Activated naive CD8-positive, alpha-beta T cell treated with anti-CD3 and anti-CD28 coated beads, Interleukin-2, amount 50 U/mL, for 16 hours (primary cell): Measurements from ENCODE around the gene IP6K1.
"Not testable (repeated sequence)": the region's sequence is repeated elsewhere in the genome, so short reads cannot be mapped to it uniquely, and the experiment has no call there.

Experiments
- DNase-seq: peaks from one replicate; pipeline ENCODE4 v3.0.0-alpha.2; 2020; ENCODE audit warnings: low read depth, low spot score

Gene IP6K1

DNA sequence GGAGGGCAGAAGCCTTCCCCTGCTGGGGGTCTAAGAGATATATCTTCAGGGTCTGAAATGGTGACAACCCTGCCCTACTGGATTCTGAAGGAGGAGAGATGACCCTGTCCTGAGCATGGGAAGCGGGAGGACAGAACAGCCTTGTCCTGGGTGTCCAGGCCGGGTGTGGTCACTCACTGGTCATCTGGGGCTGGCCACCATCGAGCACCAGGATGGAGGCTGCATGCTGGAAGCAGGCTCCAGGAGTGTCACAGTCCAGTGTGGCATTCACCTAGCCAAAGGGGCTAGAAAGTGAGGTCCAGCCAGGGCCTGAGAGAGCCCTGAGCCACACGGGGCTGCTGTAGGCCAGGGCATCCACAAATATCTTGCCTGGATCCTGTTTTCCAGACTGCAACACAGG, 8.1 kb upstream of the IP6K1 start:
- no peak for DNase-seq

DNA sequence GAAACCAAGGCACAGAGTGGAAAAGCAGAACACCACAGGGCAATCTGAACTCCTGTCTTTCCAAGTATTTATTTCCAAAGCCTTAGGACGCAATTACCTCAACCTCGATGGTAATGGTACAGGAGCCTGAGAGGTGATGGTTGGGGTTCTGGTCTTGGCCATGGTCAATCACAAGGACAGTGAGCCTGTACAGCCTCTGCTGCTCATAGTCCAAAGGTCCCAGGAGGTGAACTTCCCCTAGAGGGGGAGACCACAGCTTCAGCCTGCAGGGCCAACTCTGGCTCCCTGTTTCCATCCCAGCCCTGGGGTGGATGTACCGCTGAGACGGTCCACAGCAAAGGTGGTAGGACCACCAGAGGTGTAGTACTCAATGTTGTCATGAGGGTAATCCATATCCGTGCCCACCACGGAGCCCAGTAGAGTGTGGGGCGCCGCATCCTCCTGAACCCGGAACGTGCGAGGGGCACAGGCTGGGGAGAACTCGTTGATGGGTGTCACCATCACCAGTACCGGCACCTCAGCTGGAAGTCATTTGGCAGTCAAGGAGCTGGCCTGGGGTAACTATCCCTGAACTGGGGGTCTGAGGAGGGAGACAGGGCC, 7.2 kb upstream of the IP6K1 start:
- DNase-seq: no peak

DNA sequence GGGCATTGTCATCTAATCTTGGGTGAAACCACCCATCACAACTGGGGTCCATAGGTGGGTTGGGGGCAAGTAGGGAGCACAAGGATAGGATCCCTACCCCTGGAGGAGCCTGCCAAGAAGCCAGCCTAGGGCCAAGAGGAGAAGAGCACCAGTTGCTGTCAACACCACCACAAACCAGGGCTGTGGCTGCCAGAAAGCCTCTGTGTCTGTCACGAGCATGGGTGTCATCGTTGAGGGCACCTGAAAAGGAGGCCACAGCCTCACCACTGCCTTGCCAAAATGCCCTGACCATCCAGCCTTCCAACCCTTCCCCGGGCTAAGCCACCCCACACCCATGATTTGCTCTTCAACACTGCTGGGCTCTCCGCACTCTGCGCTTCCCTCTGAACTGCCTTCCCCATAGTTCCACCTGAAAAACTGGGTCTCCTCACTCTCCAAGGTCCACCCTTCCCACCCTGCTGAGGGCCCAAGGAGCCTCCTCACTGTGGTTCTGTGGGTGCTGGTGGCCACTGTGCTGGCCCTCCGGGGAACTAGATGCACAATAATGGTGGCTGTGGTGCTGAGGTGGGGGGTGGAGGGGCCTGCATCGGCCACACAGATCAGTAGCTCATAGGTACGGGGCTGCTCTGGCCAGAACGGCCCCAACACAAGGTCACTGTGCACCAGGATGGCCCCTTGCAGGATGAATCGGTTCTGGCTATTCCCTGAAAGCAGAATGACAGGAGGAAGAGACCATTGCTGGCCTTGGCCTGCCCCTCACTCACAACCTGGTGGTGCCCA, 6.2 kb upstream of the IP6K1 start:
- DNase-seq: no peak

DNA sequence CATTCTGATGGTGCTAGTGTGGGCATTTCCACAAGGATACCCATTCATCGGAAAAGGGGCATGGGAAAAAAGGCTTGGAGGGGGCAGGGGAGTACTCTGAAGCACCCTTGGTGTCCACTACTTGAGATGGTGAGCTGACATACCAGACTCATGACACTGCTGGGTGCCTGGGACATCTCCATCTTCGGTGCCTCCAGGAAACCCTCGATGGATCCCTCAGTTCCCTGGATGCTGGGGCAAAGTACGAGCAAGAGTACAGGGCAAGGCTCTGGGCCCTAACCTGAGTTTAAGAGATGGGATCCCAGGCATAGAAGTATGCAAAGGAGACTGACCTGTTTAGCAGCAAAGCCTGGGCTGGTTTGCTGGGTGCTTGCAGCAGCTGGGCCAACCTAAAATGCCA, 5.2 kb upstream of the IP6K1 start:
- no peak for DNase-seq

DNA sequence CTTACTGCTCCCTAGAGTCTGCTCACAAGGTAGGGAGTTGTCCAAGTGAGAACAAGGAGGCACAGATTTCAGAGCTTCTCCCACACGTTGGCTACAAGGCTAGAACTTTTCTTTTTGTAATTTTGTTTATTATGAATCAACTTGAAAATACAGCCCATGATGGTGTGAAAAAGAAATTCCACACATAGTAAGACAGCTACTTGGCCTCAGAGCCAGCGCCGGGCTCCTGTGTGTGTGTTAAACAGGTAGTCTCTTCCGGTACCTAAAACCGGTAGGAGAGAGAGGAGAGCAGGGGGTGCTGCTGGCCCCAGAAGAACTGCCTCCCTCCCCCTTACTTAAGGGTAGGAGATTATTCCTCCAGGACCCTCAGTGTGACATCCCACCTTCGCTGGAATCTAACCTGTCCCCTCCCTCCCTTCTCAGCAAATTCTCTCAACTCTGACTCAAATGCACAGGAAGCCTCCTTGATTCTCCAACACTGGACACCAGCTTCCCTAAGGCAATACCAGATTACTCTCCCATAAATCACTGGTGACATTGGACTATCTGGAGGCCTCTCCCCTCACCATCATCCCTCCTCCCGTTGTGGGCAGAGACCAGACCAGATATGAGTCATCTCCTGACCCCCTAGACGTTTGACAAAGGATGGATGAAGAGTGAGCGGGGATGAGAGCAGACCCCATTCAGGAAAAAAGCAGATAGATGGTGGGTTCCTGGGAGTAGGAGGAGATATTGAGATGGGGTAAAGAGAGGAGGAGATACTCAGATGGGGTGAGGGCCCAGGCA, 4.5 kb upstream of the IP6K1 start:
- no peak for DNase-seq

DNA sequence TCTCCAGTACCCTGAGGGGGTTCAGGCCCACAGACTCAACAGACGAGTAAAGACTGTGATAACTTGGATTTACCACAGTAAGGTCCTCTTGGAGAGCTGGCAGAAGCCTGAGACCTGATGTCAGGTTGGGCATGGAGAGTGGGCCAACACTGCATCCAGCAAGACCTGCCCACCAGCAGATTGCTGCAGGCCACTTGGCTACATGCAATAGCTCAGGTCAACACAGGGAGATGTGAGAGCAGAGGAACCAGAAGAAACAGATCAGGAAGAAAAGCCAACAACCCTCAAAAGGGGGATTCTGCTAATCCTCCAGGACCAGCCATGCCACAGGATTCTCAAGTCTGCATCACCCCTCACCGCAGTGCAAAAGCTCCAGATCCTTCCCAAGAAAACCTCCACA, 1.7 kb upstream of the IP6K1 start:
- no peak for DNase-seq

DNA sequence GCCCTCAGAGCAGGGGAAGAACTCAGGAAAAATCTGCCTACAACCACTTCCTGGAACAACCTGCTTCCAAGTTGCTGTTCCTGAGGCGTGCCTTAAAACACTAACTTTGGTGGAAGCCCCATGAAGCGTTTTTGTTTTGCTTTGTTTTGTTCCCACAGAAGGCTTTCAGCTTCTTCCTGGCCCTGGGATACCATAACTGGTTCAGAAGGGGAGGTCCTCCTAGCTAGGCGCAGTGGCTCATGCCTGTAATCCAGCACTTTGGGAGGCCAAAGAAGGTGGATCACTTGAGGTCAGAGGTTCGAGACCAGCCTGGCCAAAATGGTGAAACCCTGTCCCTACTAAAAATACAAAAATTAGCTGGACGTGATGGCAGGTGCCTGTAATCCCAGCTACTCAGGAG, 1.2 kb upstream of the IP6K1 start:
- DNase-seq: no peak

DNA sequence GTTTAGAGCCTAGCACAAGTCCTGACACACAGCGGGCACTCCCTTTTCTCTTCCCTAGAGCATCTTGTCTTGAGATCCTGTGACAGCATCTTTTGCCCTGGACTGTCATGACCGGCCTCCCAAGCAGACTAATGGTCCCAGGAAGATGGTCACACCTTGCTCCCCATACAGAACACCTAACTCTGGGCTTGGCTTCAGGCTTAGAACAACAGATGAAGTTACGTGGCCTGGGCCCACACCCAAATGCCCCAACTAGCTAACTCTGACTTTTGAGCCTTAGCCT, 781 bp upstream of the IP6K1 start:
- DNase-seq: no peak

DNA sequence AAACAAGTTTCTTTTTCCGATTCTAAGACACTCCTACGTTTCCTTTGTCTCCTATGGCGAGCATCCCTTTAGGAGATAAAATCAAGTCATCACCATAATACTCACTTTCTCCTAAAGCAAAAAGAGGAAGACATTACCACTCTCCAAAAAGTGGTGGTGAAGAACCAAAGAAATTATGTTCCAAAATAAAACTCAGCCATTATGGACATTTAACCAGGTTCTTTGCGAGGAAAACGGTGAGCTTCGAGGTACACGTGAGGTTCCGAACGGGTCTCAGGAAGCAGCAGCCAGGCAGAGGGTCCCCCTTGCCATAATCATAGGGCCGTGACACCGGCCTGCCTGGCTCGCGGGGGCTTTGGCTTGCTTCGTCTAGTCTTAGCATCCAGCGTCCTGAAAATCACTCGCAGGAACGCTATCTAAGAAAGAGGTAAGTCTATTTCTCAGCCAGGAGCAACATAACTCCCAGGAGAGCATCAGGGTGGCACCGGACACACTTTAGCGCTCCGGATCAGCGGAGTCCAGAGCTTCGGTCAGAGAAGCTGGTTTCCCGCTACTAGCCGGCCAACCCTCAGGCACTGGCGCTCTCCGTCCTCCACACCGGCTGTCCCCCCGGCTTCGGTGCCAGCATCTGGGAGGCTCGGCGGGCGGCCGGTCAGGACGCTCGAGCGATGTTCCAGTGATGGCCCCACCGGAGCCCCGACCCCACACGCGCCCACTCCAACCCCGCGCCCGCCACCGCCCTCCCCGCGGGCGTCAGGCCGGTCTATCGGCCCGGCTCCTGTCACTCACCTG, 581 bp downstream of the IP6K1 start:
- DNase-seq: no peak

DNA sequence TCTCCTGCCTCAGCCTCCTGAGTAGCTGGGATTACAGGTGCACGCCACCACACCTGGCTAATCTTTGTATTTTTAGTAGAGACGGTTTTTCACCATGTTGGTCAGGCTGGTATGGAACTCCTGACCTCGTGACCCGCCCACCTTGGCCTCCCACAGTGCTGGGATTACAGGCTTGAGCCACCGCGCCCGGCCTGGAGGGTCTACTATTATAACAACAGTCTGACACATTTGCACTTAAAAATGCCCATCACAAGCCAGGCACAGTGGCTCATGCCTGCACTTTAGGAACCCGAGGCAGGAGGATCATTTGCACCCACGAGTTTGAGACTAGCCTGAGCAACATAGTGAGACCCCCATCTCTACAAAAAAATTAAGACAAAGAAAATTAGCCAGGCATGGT, 4.1 kb downstream of the IP6K1 start:
- DNase-seq: not testable (repeated sequence)

DNA sequence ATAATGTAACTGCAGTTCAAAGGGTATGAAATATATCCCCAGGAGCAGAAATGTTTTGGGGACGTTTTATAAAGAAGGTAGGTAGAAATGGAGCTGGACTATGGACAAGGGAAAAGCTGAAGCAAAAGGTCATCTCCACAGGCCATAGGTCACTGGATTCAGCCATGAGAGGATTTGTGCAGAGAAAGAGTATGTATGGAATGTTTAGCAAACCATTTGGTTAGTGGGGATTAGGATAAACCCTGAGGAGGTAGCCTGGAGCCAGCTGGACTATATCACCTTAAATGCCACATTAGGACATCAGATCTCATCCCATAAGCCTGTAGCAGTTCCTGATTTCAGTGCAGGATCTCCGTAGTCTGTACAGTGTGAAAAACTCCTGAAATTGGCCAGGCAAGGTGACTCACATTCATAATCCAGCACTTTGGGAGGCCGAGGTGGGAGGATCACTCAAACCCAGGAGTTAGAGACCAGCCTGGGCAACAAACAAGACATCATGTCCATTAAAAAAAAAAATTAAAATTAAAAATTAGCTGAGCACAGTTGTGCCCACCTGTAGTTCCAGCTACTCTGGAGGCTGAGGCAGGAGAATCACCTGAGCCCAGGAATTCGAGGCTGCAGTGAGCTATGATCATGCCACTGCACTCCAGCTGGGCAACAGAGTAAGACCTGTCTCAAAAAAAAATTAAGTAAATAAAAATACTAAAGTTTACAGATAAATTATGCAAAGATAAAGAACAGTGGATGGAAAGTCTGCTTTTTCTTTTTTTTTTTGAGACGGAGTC, 4.7 kb downstream of the IP6K1 start:
- DNase-seq: no peak

DNA sequence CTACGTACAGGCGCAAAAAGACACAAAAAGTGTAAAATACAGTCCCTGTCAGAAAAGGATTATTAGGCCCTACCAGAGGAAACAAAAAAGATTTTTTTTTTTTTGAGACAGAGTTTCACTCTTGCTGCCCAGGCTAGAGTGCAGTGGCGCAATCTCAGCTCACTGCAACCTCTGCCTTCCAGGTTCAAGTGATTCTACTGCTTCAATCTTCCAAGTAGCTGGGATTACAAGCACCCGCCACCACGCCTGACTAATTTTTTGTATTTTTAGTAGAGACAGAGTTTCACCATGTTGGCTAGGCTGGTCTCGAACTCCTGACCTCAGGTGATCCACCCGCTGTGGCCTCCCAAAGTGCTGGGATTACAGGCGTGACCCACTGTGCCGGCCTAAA, 5.4 kb downstream of the IP6K1 start:
- DNase-seq: not testable (repeated sequence)

DNA sequence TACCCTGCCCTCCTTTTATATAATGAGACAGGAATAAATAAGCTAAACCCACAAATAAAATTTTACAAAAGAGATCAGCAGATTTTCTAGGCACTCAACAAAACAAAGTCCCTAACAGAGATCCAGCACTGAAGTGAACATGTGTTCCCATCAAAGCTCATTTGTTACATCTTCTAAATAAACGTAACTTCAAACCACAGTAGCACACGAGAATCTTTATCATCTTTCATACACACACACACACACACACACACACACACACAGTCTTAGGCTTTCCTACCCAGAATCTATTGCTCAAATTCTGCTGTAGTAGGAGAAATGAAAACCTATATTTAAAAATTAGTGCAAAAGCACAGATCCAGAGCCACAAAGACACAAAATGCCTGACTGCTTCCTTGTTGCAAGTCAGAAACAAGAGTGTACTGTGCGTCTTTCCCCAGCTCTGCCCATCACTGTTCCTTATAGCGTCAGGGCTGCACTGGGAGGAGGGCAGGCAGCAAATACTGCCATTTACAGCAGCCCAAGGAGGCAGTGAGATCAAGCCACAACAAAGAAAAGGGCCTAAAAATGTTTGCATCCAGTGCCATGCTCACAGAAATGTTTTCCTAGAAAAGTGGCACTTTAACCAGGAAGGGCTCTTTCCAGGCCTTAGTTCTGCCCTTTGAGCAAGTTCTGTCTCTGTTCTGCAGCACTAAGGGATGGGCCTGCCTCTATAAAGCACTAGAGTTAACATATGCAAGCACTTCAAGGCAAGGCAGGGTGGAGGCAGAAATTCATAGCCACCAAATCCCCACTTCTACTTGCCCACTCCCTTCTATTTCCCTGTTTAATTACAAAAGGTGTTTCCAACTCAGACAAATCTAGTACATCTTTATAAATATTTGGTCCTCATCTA, 6.0 kb downstream of the IP6K1 start:
- DNase-seq: no peak

DNA sequence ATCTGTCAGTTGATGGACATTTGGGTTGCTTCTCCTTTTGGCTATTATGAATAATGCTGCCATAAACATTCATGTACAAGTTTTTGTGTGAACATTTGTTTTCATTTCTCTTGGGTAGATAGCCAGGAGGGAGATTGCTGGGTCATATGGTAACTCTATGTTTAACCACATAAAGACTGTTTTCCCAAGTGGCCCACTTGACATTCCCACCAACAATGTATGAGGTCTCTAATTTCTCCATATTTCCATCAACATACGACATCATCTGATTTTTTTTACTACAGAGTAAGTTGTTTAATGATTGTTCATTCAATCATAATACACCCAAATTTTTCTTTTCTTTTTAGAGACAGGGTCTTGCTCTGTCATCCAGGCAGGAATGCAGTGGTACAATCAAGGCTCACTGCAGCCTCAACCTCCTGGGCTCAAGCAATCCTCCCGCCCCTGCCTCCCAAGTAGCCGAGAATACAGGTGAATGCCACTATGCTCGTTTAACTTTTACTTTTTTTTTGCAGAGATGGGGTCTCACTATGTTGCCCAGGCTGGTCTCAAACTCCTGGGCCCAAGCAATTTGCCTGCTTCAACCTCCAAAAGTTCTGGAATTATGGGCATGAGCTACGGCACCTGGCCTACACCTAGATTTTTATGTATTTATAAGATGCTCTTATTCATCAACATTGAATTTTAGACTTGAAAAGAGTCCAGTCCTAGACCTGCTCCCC, 6.8 kb downstream of the IP6K1 start:
- no peak for DNase-seq

DNA sequence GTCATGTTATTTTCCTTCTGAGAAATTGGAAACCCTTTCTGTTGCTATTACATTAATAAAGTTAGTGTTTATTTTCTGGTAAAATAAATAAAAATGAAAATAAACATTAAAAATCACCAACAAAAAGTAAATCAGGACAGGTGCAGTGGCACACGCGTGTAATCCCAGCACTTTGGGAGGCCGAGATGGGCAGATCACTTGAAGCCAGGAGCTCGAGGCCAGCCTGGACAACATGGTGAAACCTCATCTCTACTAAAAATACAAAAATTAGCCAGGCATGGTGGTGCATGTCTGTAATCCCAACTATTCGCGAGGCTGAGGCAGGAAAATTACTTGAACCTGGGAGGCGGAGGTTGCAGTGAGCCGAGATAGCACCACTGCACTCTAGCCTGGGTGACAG, 10.2 kb downstream of the IP6K1 start:
- DNase-seq: not testable (repeated sequence)

DNA sequence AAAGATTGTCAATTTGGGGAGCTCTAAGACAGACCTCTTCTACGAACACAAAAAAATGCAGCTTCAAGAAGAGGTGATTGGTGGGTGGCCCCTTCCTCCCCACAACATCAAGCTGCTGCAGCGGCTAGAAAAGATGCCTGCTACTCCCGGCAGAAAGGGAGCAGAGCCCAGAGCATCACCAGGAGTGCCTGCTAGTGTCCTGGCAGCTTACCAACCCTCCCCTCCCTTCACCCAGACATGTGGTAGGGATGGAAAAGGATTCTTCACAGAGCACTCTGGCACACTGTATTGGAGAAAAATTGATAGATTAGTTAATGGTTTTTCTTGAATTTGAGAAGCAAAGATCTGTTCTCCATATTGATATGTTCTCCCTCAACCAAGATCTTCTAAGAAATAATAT, 10.8 kb downstream of the IP6K1 start:
- no peak for DNase-seq

DNA sequence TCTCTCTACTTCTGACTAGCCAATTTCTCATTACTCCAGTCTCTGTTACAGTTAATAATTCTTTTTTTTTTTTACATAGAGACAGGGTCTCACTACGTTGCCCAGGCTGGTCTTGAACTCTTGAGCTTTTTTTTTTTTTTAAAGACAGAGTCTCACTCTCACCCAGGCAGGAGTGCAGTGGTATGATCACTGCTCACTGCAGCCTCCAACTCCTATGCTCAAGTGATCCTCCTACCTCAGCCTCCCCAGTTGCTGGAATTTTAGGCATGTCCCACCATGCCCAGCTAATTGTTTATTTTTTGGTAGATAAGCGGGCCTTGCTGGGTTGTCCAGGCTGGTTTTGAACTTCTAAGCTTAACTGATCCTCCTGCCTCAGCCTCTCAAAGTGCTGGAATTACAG, 13.6 kb downstream of the IP6K1 start:
- no peak for DNase-seq

DNA sequence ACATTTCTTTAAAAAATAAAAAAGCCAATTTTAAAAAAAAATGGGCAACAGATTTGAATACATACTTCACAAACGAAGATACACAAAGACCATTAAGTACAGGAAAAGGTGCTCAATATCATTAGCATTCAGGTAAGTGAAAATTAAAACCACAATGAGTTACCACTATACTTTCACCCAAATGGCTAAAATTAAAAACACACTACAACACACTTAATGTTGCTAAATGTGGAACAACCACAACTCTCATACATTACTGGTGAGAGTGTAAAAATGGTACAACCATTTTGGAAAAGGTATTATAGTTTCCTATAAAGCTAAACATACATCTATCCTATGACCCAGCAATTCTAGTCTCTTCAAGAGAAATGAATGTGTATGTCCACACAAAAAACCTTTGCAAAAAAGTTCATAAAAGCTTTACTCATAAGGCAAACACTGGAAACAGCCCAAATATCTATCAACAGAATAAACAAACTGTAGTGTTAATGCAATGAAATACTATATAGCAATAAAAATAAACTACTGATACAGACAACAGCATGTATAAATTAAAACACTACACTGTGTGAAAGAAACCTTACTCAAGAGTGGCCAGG, 14.9 kb downstream of the IP6K1 start:
- no peak for DNase-seq

DNA sequence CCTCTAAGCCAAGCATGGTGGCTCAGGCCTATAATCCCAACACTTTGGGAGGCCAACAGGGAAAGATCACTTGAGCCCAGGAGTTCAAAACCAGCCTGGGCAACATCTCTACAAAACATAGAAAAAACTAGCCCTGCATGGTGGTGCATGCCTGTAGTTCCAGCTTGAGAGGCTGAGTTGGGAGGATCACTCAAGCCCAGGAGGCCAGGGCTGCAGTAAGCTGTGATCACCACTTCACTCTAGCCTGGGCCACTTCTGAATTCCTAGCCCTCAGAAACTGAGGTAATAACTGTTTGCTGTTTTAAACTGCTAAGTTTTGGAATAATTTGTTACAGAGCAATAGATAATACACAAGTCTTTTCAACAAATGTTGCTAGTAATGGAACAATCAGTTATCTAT, 16.4 kb downstream of the IP6K1 start:
- DNase-seq: no peak
